HG02938 (cell line): ENCODE results near the gene MRPL44.

Source experiments
- ATAC-seq: cut with Tn5 transposase; IDR thresholded peaks from one replicate; pipeline ENCODE4 v1.9.1; 2021; ENCODE audit warnings: mild to moderate bottlenecking, moderate library complexity; ENCODE audit not compliant: unreplicated experiment

The MRPL44 gene

GRCh38 chr2:223969856-223970255, 12.6 kb downstream of the MRPL44 start:
- ATAC-seq = no peak

GRCh38 chr2:223970343-223971128, 13.3 kb downstream of the MRPL44 start:
- peak; percentile 89 for ATAC-seq

GRCh38 chr2:223971731-223972130, 14.5 kb downstream of the MRPL44 start:
- no peak for ATAC-seq

GRCh38 chr2:223972656-223973102, 15.4 kb downstream of the MRPL44 start:
- no peak for ATAC-seq

- no peak for ATAC-seq
Measured at GRCh38 chr2:223973606-223974005, 16.3 kb downstream of the MRPL44 start.

GRCh38 chr2:223976635-223977226, 19.5 kb downstream of the MRPL44 start:
- no peak for ATAC-seq

- ATAC-seq = no peak
Measured at GRCh38 chr2:223978451-223978850, 21.2 kb downstream of the MRPL44 start.

GRCh38 chr2:223979730-223980396, 22.6 kb downstream of the MRPL44 start:
- no peak for ATAC-seq

GRCh38 chr2:223980397-223980735, 23.1 kb downstream of the MRPL44 start:
- no peak for ATAC-seq

- ATAC-seq = no peak
Measured at GRCh38 chr2:223980803-223981202, 23.5 kb downstream of the MRPL44 start.

GRCh38 chr2:223981241-223981640, 24.0 kb downstream of the MRPL44 start:
- ATAC-seq = no peak

- no peak for ATAC-seq
Measured at GRCh38 chr2:223989206-223989855, 32.1 kb downstream of the MRPL44 start.

GRCh38 chr2:223989856-223990232, 32.6 kb downstream of the MRPL44 start:
- ATAC-seq = no peak

GRCh38 chr2:223991611-223992010, 34.3 kb downstream of the MRPL44 start:
- ATAC-seq = no peak

- peak; percentile 74 for ATAC-seq
Measured at GRCh38 chr2:223993634-223994232, 36.5 kb downstream of the MRPL44 start.

GRCh38 chr2:223994562-223995162, 37.4 kb downstream of the MRPL44 start:
- peak; percentile 42 for ATAC-seq

GRCh38 chr2:223995569-223995968, 38.3 kb downstream of the MRPL44 start:
- no peak for ATAC-seq

- ATAC-seq = no peak
Measured at GRCh38 chr2:223996391-223996790, 39.1 kb downstream of the MRPL44 start.

- ATAC-seq = no peak
Measured at GRCh38 chr2:223997938-223998337, 40.7 kb downstream of the MRPL44 start.

GRCh38 chr2:223998948-223999347, 41.7 kb downstream of the MRPL44 start:
- no peak for ATAC-seq

GRCh38 chr2:223999862-224000261, 42.6 kb downstream of the MRPL44 start:
- no peak for ATAC-seq
